Skeletal muscle tissue (tissue), 4 donors: ENCODE results near the gene SLC14A1. TPM values are rescaled to one million over a fixed set of nuclear protein-coding genes. Genes with fewer than 3 reads are reported as not detected.
"Not testable (repeated sequence)": the region's sequence is repeated elsewhere in the genome, so short reads cannot be mapped to it uniquely, and the experiment has no call there.

ENCODE experiments used
- H3K27ac ChIP-seq: one replicate; pipeline ENCODE4 v1.7.0; 2013; ENCODE audit warnings: mild to moderate bottlenecking, low read depth, low read length, inconsistent platforms
- H3K27me3 ChIP-seq, 3 donors: one replicate each; pipeline ENCODE4 v1.7.0; 2013; ENCODE audit warnings: low read length in 3 of 3; ENCODE audit not compliant: control insufficient read depth in 3 of 3, insufficient read depth in 3 of 3
- H3K36me3 ChIP-seq, 3 donors: one replicate each; pipeline ENCODE4 v1.7.0; 2013; ENCODE audit warnings: low read length in 3 of 3; ENCODE audit not compliant: control insufficient read depth in 3 of 3, insufficient read depth in 3 of 3
- H3K4me1 ChIP-seq, 3 donors: one replicate each; pipeline ENCODE4 v1.7.0; 2013; ENCODE audit warnings: low read length in 3 of 3, mild to moderate bottlenecking in 3 of 3; ENCODE audit not compliant: control insufficient read depth in 3 of 3, insufficient read depth in 3 of 3
- H3K4me3 ChIP-seq, 3 donors: one replicate each; pipeline ENCODE4 v1.7.0; 2013; ENCODE audit warnings: low read length in 3 of 3
- H3K9ac ChIP-seq, 3 donors: one replicate each; pipeline ENCODE4 v1.7.0; 2013; ENCODE audit warnings: low read length in 3 of 3, mild to moderate bottlenecking in 3 of 3, moderate library complexity in 2 of 3, low read depth in 1 of 3
- H3K9me3 ChIP-seq, 3 donors: one replicate each; pipeline ENCODE4 v1.7.0; 2013; ENCODE audit warnings: low read length in 3 of 3; ENCODE audit not compliant: control insufficient read depth in 3 of 3
- total RNA-seq: library from RNA; depleted of rRNA; stranded (reverse); fragments of >200 nt; gene quantifications from one replicate; pipeline ENCODE4 v1.2.3, GENCODE V29; 2014
- donor health status: Osteomylitis.

SLC14A1 gene
- total RNA-seq, 1 donor from 2014 or later = 14.6 TPM

GRCh38 chr18:45752681-45753080 is 28.7 kb downstream of the SLC14A1 start:
- Histone ChIP-seq H3K4me1 (peaks cover 3 to 10% (median 8%) of the 10 kb centered on the region in 3 donors), H3K27ac (no peak overlapping the region)

DNA sequence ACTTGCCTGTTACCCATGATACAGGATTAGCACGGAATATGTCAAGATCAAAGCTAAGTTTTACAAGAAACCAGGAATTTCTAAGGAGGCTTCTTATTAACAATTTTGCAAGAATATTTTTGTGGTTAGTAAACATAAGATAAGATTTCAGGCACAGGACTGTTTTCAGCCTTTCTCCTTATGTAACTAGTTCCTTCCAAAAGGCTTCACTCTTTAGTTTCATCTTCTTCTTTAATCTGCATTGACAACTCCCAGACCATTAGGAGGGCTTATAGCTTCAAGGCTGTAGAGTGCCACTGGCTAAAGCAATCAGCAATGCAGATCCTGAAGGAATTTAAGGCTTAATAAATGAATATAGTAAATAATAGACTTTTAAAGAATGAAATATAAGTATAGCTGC is 29.3 kb downstream of the SLC14A1 start:
- H3K9me3 ChIP-seq = no peaks in the 10 kb centered on the region
- H3K36me3 ChIP-seq = no peaks in the 10 kb centered on the region
- no peak overlapping the region for H3K27ac ChIP-seq
- peaks cover 3 to 10% (median 8%) of the 10 kb centered on the region in 3 donors for H3K4me1 ChIP-seq
- H3K9ac ChIP-seq = no peak overlapping the region
- no peaks in the 10 kb centered on the region for H3K27me3 ChIP-seq
- no peak overlapping the region for H3K4me3 ChIP-seq

More at GRCh38 chr18:45752681-45753080, 28.7 kb downstream of the SLC14A1 start:
- H3K27me3 ChIP-seq = no peaks in the 10 kb centered on the region
- H3K9ac ChIP-seq = no peak overlapping the region
- H3K9me3 ChIP-seq = no peaks in the 10 kb centered on the region
- H3K36me3 ChIP-seq = no peaks in the 10 kb centered on the region
- no peak overlapping the region for H3K4me3 ChIP-seq

DNA sequence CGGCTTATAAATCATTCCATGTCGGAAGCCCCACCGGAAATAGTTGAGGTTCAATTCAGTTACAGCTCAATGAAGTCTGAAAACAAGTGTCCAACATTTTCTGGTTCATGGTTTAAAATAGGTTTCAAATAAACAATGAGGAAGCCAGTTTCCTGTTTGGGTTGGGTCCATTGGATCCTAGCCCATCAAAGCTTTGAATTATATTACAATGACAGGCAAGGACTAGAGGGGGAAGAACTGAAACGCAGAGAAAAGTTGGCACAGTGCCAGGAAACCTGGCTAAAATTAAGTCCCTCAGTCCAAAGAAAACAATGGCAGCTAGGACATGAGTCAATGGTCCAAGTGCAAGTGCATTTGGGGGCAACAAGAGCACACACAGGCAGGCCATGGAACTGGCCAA is 32.0 kb downstream of the SLC14A1 start:
- Histone ChIP-seq H3K9ac (no peak overlapping the region), H3K27me3 (no peaks in the 10 kb centered on the region), H3K4me1 (peaks cover 3 to 10% (median 8%) of the 10 kb centered on the region in 3 donors), H3K4me3 (no peak overlapping the region), H3K27ac (no peak overlapping the region), H3K9me3 (no peaks in the 10 kb centered on the region), H3K36me3 (no peaks in the 10 kb centered on the region)

DNA sequence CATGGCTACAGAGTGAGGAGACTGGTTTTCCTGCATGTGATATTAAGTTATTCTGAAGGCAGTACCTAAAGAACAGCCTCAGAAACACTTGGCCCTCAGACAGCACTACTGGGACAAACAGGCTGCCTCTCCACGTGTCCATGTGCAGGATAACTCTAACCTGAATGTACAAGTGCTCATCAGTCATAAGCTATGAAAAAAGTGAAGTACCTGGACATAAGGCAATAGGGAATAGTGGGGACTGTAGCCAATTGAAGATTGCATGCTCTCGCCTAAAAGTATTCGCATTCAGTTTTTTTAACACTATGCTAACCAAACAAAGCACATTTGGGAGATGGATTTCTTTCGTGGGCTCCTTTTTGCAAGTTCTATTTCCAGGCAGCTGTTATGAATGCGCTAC is 33.0 kb downstream of the SLC14A1 start:
- H3K9me3 ChIP-seq = no peaks in the 10 kb centered on the region
- peaks cover 3 to 10% (median 8%) of the 10 kb centered on the region in 3 donors for H3K4me1 ChIP-seq
- no peak overlapping the region for H3K27ac ChIP-seq
- H3K4me3 ChIP-seq = no peak overlapping the region
- H3K9ac ChIP-seq = no peak overlapping the region
- H3K36me3 ChIP-seq = no peaks in the 10 kb centered on the region
- H3K27me3 ChIP-seq = no peaks in the 10 kb centered on the region

DNA sequence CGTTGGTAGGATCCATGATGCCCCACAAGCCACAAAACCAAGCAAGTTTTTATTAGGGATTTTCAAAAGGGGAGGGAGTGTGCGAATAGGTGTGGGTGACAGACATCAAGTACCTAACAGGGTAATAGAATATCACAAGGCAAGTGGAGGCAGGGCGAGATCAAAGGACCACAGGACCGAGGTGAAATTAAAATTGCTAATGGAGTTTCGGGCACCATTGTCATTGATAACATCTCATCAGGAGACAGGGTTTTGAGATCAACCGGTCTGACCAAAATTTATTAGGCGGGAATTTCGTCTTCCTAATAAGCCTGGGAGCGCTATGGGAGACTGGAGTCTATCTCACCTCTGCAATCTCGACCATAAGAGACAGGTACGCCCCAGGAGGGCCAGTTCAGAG is 33.7 kb downstream of the SLC14A1 start:
- peaks cover 3 to 10% (median 8%) of the 10 kb centered on the region in 3 donors for H3K4me1 ChIP-seq
- not testable (repeated sequence) for H3K27me3 ChIP-seq, H3K36me3 ChIP-seq, H3K4me3 ChIP-seq, H3K9ac ChIP-seq, H3K27ac ChIP-seq, H3K9me3 ChIP-seq

DNA sequence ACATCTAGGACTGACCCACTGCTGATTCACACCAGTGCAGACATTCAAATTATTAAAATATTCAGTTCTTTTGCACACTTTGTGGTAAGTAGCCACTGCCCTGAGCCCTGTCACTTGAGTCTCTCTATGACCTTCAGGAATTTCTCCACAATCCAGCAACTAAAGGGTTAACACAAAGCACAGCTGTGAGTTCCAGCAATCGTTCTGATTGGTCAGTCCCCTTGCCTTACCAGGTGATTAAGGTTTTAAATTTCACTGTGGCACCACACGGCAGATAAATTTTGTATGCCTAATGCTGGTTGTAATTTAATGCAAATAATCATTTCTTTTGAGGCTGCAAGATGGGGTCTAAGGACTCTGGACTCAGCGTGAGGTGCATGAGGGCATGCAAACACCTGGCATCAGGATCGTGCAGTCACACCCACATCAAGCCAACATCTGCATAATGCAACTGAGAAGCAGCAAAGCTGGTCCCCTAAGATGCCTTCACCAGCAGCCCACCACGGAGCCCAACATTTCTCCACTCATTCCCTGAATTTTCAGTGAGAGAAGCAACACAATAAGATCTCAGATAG is 36.6 kb downstream of the SLC14A1 start:
- H3K27ac ChIP-seq = no peak overlapping the region
- no peak overlapping the region for H3K9ac ChIP-seq
- H3K27me3 ChIP-seq = no peaks in the 10 kb centered on the region
- peaks cover 3 to 16% (median 7%) of the 10 kb centered on the region in 3 donors for H3K4me1 ChIP-seq
- no peaks in the 10 kb centered on the region for H3K36me3 ChIP-seq
- no peak overlapping the region for H3K4me3 ChIP-seq
- H3K9me3 ChIP-seq = no peaks in the 10 kb centered on the region

DNA sequence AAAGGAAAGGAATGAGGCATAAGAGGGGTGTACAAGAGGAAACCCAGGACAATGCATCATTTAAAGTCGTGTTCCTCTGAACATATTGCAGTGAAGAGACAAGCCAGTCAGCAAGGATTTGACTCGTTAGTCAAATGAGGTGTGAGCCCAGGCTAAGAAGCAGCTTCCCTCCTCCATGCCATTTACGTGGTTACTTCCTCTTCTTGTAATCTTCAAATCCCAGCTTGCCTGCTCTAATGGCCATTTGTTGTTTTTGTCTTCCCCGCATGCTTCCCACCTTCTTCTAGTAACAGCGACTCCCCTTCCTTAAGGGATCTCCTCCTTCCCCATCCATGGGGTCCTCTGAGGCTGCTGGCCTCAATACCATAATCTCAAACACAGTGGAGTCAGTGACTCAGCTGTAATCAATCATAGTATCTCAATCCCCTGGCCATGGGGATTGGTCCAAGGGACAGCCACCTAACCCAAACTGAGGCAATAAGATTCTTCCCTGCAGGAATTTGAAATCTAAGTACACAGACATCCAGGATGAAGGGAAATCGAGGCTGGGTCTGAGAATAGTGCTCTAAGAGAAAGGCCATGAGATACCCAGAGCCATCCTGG is 37.6 kb downstream of the SLC14A1 start:
- H3K4me3 ChIP-seq = no peak overlapping the region
- no peaks in the 10 kb centered on the region for H3K27me3 ChIP-seq
- H3K9ac ChIP-seq = no peak overlapping the region
- peaks cover 0 to 7% (median 0%) of the 10 kb centered on the region in 3 donors for H3K4me1 ChIP-seq
- no peaks in the 10 kb centered on the region for H3K36me3 ChIP-seq
- H3K9me3 ChIP-seq = no peaks in the 10 kb centered on the region
- no peak overlapping the region for H3K27ac ChIP-seq

GRCh38 chr18:45764000-45764686 is 40.2 kb downstream of the SLC14A1 start:
- H3K27ac ChIP-seq = no peak overlapping the region

DNA sequence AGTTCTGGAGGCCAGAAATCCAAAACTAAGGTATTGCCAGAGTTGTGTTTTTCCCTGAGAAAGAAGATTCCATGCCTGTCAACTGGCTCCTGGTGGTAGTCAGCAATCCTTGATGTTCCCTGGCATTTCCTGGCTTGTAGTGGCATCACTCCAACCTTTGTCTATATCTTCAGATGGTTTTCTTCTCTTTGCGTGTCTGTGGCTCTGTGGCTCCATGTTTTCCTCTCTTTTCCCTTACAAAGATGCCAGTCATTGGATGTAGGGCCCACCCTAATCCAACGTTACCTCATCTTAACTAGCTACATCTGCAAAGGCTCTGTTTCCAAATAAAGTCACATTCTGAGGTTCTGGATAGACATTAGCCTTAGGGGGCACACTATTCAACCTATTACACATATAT is 41.8 kb downstream of the SLC14A1 start:
- H3K4me3 ChIP-seq = no peak overlapping the region
- H3K27me3 ChIP-seq = no peaks in the 10 kb centered on the region
- H3K36me3 ChIP-seq = no peaks in the 10 kb centered on the region
- no peak overlapping the region for H3K27ac ChIP-seq
- no peaks in the 10 kb centered on the region for H3K9me3 ChIP-seq
- H3K9ac ChIP-seq = no peak overlapping the region
- peaks cover 0 to 7% (median 0%) of the 10 kb centered on the region in 3 donors for H3K4me1 ChIP-seq

More at GRCh38 chr18:45764000-45764686, 40.2 kb downstream of the SLC14A1 start:
- Histone ChIP-seq H3K4me3 (peak overlapping the region in 1 of 3 donors; percentile 6), H3K4me1 (peaks cover 0 to 7% (median 0%) of the 10 kb centered on the region in 3 donors), H3K27me3 (no peaks in the 10 kb centered on the region), H3K36me3 (no peaks in the 10 kb centered on the region), H3K9ac (no peak overlapping the region), H3K9me3 (no peaks in the 10 kb centered on the region)
